SK-N-SH (cell line): Measurements from ENCODE around the gene UCP3. TPM values are rescaled to one million over a fixed set of nuclear protein-coding genes. Genes with fewer than 3 reads are reported as not detected.

ENCODE experiments used
- CTCF ChIA-PET: fragments of 300-600, 350-600 bp; formaldehyde crosslinking; extraction: SDS; loops from one replicate; lab custom pipeline; 2021; lab: Yijun Ruan, JAX
- POLR2A ChIA-PET: fragments of 350-600 bp; sonication (Branson Sonifier 250); formaldehyde crosslinking; extraction: SDS; loops from one replicate; lab custom pipeline; 2020; ENCODE audit warnings: antibody characterized with exemption, inconsistent platforms; lab: Yijun Ruan, JAX
- DNase-seq: peaks from one replicate; pipeline ENCODE4 v3.0.0; 2012
- H2AFZ ChIP-seq: fragments of 200-600 bp; sonication (generic); 2 replicates; pipeline ENCODE4 v1.8.1; 2016; ENCODE audit warnings: antibody characterized with exemption, mild to moderate bottlenecking, low read depth
- H3F3A ChIP-seq: fragments of 200-600 bp; sonication (generic); replicated peaks from 2 replicates; pipeline ENCODE3; 2016; ENCODE audit warnings: antibody characterized with exemption, mild to moderate bottlenecking; ENCODE audit not compliant: insufficient read depth
- H3K27ac ChIP-seq, 2 experiments: fragments of 200-500 bp in 1 of 2; fragments of 200-600 bp in 1 of 2; sonication (Bioruptor generic) in 1 of 2; sonication (generic), shearing (Covaris generic) in 1 of 2; 2 replicates each; pipeline versions ENCODE4 v1.5.1 to v1.6.1; 2014 to 2016; ENCODE audit warnings: low read depth in 2 of 2, inconsistent platforms in 1 of 2, low read length in 1 of 2, mild to moderate bottlenecking in 1 of 2, mixed read lengths in 1 of 2
- H3K27me3 ChIP-seq: fragments of 200-600 bp; sonication (generic), shearing (Covaris generic); 2 replicates; pipeline ENCODE4 v1.6.1; 2016; ENCODE audit warnings: mixed run types; ENCODE audit not compliant: insufficient read depth
- H3K36me3 ChIP-seq, 2 experiments: fragments of 200-500 bp in 1 of 2; fragments of 200-600 bp in 1 of 2; sonication (Bioruptor generic) in 1 of 2; sonication (generic) in 1 of 2; replicated peaks in 1 of 2; 2 replicates each; pipeline versions ENCODE3 to v1.5.1; 2014 to 2016; ENCODE audit warnings: low read length in 1 of 2, mild to moderate bottlenecking in 1 of 2; ENCODE audit not compliant: insufficient read depth in 2 of 2, control insufficient read depth in 1 of 2
- H3K4me1 ChIP-seq, 2 experiments: fragments of 200-500 bp in 1 of 2; fragments of 200-600 bp in 1 of 2; sonication (Bioruptor generic) in 1 of 2; sonication (generic), shearing (Covaris generic) in 1 of 2; 2 replicates each; pipeline versions ENCODE4 v1.5.1 to v1.6.1; 2014 to 2016; ENCODE audit warnings: low read depth in 1 of 2, low read length in 1 of 2, mixed run types in 1 of 2; ENCODE audit not compliant: insufficient read depth in 2 of 2, control insufficient read depth in 1 of 2
- H3K4me2 ChIP-seq: fragments of 200-600 bp; sonication (generic), shearing (Covaris generic); 2 replicates; pipeline ENCODE4 v1.6.1; 2017; ENCODE audit warnings: mixed run types
- H3K4me3 ChIP-seq, 2 experiments: fragments of 200-500 bp in 1 of 2; fragments of 200-600 bp in 1 of 2; sonication (Bioruptor generic) in 1 of 2; sonication (generic), shearing (Covaris generic) in 1 of 2; 2 replicates each; pipeline versions ENCODE4 v1.5.1 to v1.8.1; 2014 to 2016; ENCODE audit warnings: low read depth in 2 of 2, inconsistent platforms in 1 of 2, low read length in 1 of 2, mild to moderate bottlenecking in 1 of 2, mixed read lengths in 1 of 2, moderate library complexity in 1 of 2
- H3K79me2 ChIP-seq: fragments of 200-600 bp; sonication (generic); 2 replicates; pipeline ENCODE4 v1.8.1; 2017; ENCODE audit warnings: mild to moderate bottlenecking; ENCODE audit not compliant: insufficient read depth
- H3K9ac ChIP-seq: fragments of 200-600 bp; sonication (generic); 2 replicates; pipeline ENCODE4 v1.6.1; 2017; ENCODE audit warnings: mixed run types
- H3K9me2 ChIP-seq: fragments of 200-600 bp; sonication (generic); 2 replicates; pipeline ENCODE4 v1.6.1; 2017; ENCODE audit warnings: mixed run types
- H3K9me3 ChIP-seq: fragments of 200-600 bp; sonication (generic); 2 replicates; pipeline ENCODE4 v1.6.1; 2017; ENCODE audit warnings: mixed run types, mild to moderate bottlenecking, moderate library complexity
- H4K20me1 ChIP-seq: fragments of 200-600 bp; sonication (generic); 2 replicates; pipeline ENCODE4 v1.6.1; 2017; ENCODE audit warnings: mild to moderate bottlenecking, mixed run types; ENCODE audit not compliant: insufficient read depth
- ELF1 ChIP-seq: IDR thresholded peaks from 2 replicates; pipeline ENCODE4 v1.4.0; 2012
- FOSL2 ChIP-seq: IDR thresholded peaks from 2 replicates; pipeline ENCODE4 v1.4.0; 2012; ENCODE audit warnings: low read depth, mild to moderate bottlenecking, moderate library complexity, borderline replicate concordance
- GABPA ChIP-seq: IDR thresholded peaks from 2 replicates; pipeline ENCODE4 v1.4.0; 2012; ENCODE audit warnings: low read depth, mild to moderate bottlenecking
- MEF2A ChIP-seq: IDR thresholded peaks from 2 replicates; pipeline ENCODE4 v1.4.0; 2012; ENCODE audit warnings: low read depth, borderline replicate concordance
- MXI1 ChIP-seq: IDR thresholded peaks from 2 replicates; pipeline ENCODE4 v1.6.1; 2012; ENCODE audit warnings: mild to moderate bottlenecking, low read depth, low read length, improper control_type of control experiment
- NRF1 ChIP-seq: IDR thresholded peaks from 2 replicates; pipeline ENCODE4 v1.6.1; 2012; ENCODE audit warnings: low read depth, mild to moderate bottlenecking, low read length
- POLR2AphosphoS5 ChIP-seq: IDR thresholded peaks from 2 replicates; pipeline ENCODE4 v1.6.1; 2012; ENCODE audit warnings: low read depth, low read length
- RFX5 ChIP-seq: IDR thresholded peaks from 2 replicates; pipeline ENCODE4 v1.6.1; 2012; ENCODE audit warnings: mild to moderate bottlenecking, improper control_type of control experiment, low read length
- TAF1 ChIP-seq: IDR thresholded peaks from 2 replicates; pipeline ENCODE4 v1.6.1; 2012; ENCODE audit warnings: low read depth, mild to moderate bottlenecking, low read length, moderate library complexity, borderline replicate concordance
- TEAD4 ChIP-seq: IDR thresholded peaks from 2 replicates; pipeline ENCODE4 v1.4.0; 2012; ENCODE audit warnings: mild to moderate bottlenecking, borderline replicate concordance; ENCODE audit not compliant: insufficient read depth
- YY1 ChIP-seq: IDR thresholded peaks from 2 replicates; pipeline ENCODE4 v1.4.0; 2012; ENCODE audit warnings: low read depth, mild to moderate bottlenecking
- WGBS: methylation state at CpG from one replicate; pipeline ENCODE4 v1.1.6; 2017; ENCODE audit warnings: low lambda C conversion rate; 5-methylcytosine and 5-hydroxymethylcytosine counted together
- polyA plus RNA-seq, 3 experiments: library from polyadenylated mRNA; depleted of rRNA; stranded (reverse); fragments of >200 nt; gene quantifications; 2 replicates each; pipeline ENCODE4 v1.2.3, GENCODE V29; 2012
- TF ChIP-seq, protein P1 (sequence below): fragments of 150-350 bp; IDR thresholded peaks from 2 replicates; pipeline ENCODE4 v1.6.1; 2016; ENCODE audit warnings: mild to moderate bottlenecking, low read depth, low read length
- TF ChIP-seq, protein P2 (sequence below): IDR thresholded peaks from 2 replicates; pipeline ENCODE4 v1.4.0; 2012; ENCODE audit warnings: low read depth, borderline replicate concordance
- TF ChIP-seq, protein P3 (sequence below): fragments of 200-600 bp; sonication (generic); IDR thresholded peaks from 2 replicates; pipeline ENCODE4 v1.6.1; 2017; ENCODE audit warnings: antibody characterized with exemption, mild to moderate bottlenecking, moderate library complexity
- TF ChIP-seq, protein P4 (sequence below): IDR thresholded peaks from 2 replicates; pipeline ENCODE4 v1.6.1; 2012; ENCODE audit warnings: mild to moderate bottlenecking, low read depth, low read length, moderate library complexity

The UCP3 gene
- polyA plus RNA-seq, 1 of the 3 experiments (the other 2 are of a cell fraction), result 1.2 TPM

DNA sequence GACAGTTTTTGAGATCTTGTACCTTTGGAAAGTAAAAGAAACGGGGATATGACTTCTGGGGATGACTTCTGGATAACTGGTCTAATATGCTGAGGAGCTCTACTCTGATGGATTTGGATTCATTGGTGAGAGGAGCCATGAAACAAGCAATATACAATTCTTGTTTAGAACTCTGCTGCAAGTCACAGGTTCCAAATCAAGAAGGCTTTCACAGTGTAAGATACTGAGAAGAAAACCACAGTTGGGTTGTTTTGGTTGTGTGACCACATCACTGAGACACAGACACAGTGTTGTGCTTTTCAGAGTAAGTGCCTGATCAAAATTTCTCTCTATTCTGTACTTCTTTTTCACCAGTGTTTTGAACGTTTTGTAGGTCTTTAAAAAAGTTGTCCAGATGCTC, 13.2 kb downstream of the UCP3 start:
- Histone ChIP-seq H3K27me3 (no peaks in the 10 kb centered on the region), H4K20me1 (no peaks in the 10 kb centered on the region), H3K9me2 (no peaks in the 10 kb centered on the region), H3K4me1 (no peaks in the 10 kb centered on the region), H3K79me2 (no peaks in the 10 kb centered on the region), H3F3A (peaks cover 4% of the 10 kb centered on the region), H3K4me2 (no peak overlapping the region), H3K9ac (no peak overlapping the region), H2AFZ (no peak overlapping the region), H3K9me3 (no peaks in the 10 kb centered on the region), H3K27ac (no peak overlapping the region), H3K4me3 (no peak overlapping the region), H3K36me3 (no peaks in the 10 kb centered on the region)
- CTCF ChIA-PET, result no interaction called here
- DNase-seq, result no peak
- TF ChIP-seq TAF1 (no peak), ELF1 (no peak), FOSL2 (no peak), POLR2AphosphoS5 (no peak), MXI1 (no peak), RFX5 (no peak), TEAD4 (no peak), NRF1 (no peak), YY1 (no peak), MEF2A (no peak), GABPA (no peak)
- TF ChIP-seq, protein P1, sequence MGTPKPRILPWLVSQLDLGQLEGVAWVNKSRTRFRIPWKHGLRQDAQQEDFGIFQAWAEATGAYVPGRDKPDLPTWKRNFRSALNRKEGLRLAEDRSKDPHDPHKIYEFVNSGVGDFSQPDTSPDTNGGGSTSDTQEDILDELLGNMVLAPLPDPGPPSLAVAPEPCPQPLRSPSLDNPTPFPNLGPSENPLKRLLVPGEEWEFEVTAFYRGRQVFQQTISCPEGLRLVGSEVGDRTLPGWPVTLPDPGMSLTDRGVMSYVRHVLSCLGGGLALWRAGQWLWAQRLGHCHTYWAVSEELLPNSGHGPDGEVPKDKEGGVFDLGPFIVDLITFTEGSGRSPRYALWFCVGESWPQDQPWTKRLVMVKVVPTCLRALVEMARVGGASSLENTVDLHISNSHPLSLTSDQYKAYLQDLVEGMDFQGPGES, result no peak
- TF ChIP-seq, protein P2, sequence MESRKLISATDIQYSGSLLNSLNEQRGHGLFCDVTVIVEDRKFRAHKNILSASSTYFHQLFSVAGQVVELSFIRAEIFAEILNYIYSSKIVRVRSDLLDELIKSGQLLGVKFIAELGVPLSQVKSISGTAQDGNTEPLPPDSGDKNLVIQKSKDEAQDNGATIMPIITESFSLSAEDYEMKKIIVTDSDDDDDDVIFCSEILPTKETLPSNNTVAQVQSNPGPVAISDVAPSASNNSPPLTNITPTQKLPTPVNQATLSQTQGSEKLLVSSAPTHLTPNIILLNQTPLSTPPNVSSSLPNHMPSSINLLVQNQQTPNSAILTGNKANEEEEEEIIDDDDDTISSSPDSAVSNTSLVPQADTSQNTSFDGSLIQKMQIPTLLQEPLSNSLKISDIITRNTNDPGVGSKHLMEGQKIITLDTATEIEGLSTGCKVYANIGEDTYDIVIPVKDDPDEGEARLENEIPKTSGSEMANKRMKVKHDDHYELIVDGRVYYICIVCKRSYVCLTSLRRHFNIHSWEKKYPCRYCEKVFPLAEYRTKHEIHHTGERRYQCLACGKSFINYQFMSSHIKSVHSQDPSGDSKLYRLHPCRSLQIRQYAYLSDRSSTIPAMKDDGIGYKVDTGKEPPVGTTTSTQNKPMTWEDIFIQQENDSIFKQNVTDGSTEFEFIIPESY, result no peak
- TF ChIP-seq, protein P3, sequence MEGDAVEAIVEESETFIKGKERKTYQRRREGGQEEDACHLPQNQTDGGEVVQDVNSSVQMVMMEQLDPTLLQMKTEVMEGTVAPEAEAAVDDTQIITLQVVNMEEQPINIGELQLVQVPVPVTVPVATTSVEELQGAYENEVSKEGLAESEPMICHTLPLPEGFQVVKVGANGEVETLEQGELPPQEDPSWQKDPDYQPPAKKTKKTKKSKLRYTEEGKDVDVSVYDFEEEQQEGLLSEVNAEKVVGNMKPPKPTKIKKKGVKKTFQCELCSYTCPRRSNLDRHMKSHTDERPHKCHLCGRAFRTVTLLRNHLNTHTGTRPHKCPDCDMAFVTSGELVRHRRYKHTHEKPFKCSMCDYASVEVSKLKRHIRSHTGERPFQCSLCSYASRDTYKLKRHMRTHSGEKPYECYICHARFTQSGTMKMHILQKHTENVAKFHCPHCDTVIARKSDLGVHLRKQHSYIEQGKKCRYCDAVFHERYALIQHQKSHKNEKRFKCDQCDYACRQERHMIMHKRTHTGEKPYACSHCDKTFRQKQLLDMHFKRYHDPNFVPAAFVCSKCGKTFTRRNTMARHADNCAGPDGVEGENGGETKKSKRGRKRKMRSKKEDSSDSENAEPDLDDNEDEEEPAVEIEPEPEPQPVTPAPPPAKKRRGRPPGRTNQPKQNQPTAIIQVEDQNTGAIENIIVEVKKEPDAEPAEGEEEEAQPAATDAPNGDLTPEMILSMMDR, result no peak
- TF ChIP-seq, protein P4, sequence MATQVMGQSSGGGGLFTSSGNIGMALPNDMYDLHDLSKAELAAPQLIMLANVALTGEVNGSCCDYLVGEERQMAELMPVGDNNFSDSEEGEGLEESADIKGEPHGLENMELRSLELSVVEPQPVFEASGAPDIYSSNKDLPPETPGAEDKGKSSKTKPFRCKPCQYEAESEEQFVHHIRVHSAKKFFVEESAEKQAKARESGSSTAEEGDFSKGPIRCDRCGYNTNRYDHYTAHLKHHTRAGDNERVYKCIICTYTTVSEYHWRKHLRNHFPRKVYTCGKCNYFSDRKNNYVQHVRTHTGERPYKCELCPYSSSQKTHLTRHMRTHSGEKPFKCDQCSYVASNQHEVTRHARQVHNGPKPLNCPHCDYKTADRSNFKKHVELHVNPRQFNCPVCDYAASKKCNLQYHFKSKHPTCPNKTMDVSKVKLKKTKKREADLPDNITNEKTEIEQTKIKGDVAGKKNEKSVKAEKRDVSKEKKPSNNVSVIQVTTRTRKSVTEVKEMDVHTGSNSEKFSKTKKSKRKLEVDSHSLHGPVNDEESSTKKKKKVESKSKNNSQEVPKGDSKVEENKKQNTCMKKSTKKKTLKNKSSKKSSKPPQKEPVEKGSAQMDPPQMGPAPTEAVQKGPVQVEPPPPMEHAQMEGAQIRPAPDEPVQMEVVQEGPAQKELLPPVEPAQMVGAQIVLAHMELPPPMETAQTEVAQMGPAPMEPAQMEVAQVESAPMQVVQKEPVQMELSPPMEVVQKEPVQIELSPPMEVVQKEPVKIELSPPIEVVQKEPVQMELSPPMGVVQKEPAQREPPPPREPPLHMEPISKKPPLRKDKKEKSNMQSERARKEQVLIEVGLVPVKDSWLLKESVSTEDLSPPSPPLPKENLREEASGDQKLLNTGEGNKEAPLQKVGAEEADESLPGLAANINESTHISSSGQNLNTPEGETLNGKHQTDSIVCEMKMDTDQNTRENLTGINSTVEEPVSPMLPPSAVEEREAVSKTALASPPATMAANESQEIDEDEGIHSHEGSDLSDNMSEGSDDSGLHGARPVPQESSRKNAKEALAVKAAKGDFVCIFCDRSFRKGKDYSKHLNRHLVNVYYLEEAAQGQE, result no peak
- POLR2A ChIA-PET, result interaction anchor here (0.6 kb wide), 1 partner anchor 11 kb away, joined by 3 read pairs; no protein-coding TSS in a partner anchor
- 47% methylated on average over 2 of the region's 2 CpGs for WGBS
